NCI-H345 treated with DMSO at 0.1 percent for 48 hours (cell line): Measurements from ENCODE around the gene TADA3.

ENCODE experiments used
- DNase-seq: peaks from one replicate; lab custom pipeline; 2025; ENCODE audit not compliant: unreplicated experiment; lab: John Stamatoyannopoulos, UW

The TADA3 gene

DNA sequence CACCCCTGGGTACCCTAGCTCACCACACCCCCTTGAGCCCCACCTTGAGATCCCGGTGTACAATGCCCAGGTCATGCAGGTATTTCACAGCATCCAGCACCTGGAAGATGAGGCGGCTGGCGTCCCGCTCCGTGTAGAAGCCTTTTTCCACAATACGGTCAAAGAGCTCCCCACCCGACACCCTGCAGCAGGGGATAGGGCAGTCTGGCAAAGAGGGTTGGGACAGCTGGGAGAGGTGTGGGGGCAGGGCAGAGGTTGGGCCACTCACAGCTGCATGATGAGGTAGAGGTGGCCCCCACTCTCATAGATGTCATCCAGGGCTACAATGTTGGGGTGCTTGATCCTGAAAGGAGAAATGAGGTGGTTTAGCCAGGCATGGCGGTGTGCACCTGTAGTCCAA, 29.4 kb downstream of the TADA3 start:
- no peak for DNase-seq

DNA sequence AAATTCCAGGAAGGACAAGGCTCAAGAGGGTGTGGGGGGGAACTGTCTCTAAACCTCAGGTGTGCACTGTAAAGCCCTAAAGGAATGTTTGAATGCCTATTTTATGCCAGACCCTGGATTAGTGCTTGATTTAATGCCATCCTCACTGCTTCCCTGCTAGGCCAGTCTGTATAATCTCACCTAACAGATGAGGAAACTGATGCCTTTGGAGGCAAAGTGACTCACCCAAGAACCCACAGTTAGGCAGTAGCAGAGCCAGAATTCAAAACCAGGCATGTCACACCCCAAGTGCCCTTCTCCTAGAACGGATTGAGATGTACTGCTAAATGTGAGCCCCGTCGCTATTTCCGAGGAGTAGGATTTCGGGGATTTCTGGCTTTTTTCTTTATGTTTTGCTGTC, 30.4 kb downstream of the TADA3 start:
- no peak for DNase-seq

- DNase-seq = no peak
Observed at GRCh38 chr3:9760779-9761505, 31.3 kb downstream of the TADA3 start.

DNA sequence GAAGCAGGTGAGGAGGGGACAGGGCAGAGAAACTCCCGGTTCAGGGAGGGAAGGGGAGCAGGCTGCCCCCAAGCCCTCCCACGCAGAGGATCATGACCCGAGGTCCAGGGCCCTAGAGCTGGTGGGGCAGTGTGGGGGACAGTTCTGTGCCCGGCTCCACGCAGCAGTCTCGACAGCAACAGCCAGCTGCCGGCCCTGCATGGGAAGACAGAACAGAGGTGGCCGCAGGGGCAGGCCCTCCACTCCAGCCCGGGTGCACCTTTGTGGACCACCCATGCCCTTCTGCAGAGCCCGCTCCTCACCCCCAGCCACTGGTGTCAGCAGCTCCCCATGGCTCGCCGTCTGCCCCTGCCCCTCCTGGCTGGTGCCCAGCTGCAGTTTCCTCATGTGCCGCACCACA, 34.8 kb downstream of the TADA3 start:
- no peak for DNase-seq

DNA sequence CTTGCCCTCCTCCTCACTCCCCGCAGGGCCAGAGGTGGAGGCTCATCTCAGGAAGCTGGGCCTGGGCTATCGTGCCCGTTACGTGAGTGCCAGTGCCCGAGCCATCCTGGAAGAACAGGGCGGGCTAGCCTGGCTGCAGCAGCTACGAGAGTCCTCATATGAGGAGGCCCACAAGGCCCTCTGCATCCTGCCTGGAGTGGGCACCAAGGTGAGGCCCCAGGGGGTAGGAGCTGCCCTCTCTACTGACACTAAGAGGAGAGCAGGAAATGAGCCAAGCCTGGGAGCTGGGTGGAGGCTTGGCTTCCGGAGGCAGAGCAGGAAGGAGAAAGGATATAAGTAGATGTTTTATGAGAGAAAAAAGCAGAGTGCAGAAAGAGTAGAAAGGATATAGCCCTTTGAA, 37.6 kb downstream of the TADA3 start:
- DNase-seq = no peak

DNA sequence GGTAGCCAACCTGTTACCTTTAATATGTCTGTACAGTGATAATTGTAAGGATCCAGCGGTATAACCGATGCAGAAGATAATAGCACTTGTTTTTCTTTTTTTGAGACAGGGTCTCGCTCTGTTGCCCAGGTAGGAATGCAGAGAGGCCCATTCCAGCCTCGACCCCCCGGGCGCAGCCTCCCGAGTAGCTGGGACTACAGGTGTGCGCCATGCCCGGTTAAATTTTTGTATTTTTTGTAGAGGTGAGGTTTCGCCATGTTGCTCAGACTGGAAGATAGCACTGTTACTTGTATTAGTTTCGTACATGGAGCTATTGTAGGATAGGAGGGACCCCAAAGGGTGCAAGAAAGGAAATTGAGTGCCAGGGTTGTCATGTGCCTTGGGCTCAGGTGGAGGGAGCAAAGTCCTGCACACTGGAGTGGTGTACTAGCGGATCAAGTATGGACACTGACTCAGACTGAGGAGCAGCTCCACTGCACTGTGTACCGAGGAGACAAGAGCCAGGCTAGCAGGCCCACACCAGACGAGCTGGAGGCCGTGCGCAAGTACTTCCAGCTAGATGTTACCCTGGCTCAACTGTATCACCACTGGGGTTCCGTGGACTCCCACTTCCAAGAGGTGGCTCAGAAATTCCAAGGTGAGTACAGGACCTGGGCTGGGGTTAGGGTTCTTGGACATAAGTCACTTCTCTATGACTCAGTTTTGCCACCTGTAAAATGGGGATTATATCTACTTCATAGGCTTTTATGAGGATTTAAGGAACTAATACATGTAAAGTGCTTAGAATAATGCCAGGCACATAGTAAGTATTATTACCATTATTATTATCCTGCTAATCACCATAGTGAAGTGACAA, 41.5 kb downstream of the TADA3 start:
- no peak for DNase-seq

- DNase-seq = peak; percentile 89
Observed at GRCh38 chr3:9749645-9750555, 42.4 kb downstream of the TADA3 start, which contains the start of gene OGG1. TSS of gene OGG1 (plus strand) at chr3:9749952. CDS start at chr3:9750287, 335 bp downstream.

- no peak for DNase-seq
Observed at GRCh38 chr3:9749296-9749644, 43.0 kb downstream of the TADA3 start.

DNA sequence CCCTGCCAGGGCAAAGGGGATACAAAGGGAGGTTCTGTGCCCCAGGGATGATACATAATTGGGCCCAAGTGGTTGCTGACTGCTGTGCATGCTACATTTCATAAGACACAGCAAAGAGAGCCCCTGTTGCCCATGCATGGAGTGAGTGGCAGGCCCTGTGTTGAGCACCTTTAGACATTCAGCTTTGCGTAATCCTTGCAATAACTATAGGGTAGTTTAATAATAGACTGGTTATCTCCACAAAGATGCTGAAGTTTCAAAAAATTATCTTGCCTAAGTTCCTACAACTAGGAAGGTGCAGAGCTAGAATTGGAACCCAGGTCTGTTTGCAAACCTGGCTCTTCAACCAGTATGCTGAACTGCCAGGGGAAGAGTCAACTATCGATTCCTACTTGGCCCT, 44.2 kb downstream of the TADA3 start:
- DNase-seq = no peak

DNA sequence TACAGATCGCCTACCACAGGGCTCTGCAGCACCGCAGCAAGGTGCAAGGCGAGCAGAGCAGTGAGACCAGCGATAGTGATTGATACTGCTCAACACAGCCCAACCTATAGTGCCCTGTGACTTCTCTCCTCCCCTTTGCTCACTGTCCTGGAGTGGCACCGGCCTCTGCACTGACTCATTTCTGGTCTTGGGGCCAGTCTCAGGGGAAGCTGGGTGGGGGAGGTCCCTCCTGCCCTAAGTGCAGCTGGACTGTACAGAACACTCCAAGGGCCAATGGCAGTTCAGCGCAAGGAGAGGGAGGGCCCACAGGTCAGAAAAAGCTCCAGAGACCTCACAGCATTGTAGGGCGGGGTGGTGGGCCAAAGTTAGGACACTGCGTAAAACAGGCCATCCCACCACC, 45.0 kb downstream of the TADA3 start:
- no peak for DNase-seq

- no peak for DNase-seq
Observed at GRCh38 chr3:9746330-9746729, 45.9 kb downstream of the TADA3 start.

DNA sequence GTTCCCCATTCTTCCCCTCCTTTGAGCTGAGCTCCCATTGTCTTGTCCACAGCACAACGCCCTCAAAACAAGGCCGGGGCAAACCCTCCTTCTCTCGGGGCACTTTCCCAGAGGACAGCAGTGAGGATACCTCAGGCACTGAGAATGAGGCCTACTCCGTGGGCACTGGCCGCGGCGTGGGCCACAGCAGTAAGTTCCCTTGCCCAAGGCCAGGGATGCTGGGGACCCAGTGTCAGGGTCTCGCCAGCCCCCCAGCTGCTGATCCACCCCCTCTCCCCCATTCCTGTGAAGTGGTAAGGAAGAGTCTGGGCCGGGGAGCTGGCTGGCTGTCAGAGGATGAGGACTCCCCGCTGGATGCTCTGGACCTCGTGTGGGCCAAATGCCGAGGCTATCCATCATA, 46.8 kb downstream of the TADA3 start:
- DNase-seq = no peak

DNA sequence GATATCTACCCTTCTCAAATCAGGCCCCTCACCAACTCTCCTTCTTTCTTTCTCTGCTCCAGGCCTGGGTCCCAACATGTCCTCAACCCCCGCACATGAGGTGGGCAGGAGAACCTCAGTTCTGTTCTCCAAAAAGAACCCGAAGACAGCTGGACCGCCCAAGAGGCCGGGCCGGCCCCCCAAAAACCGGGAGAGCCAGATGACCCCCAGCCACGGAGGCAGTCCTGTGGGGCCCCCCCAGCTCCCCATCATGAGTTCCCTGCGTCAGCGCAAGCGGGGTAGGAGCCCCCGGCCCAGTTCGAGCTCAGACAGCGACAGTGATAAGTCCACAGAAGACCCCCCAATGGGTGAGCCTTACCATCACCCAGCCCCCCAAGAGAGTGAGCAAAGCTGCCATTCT, 48.1 kb downstream of the TADA3 start:
- no peak for DNase-seq

GRCh38 chr3:9743548-9743947, 48.7 kb downstream of the TADA3 start:
- no peak for DNase-seq

GRCh38 chr3:9742560-9742959, 49.7 kb downstream of the TADA3 start:
- no peak for DNase-seq

DNA sequence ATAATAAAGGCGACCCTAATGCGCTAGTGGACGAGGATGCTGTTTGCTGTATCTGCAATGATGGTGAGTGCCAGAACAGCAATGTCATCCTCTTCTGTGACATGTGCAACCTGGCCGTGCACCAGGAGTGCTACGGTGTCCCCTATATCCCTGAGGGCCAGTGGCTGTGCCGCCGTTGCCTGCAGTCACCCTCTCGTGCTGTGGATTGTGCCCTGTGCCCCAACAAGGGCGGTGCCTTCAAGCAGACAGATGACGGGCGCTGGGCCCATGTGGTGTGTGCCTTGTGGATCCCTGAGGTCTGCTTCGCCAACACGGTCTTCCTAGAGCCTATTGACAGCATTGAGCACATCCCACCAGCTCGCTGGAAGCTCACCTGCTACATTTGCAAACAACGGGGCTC, 53.1 kb downstream of the TADA3 start:
- DNase-seq = no peak

GRCh38 chr3:9736831-9737230, 55.4 kb downstream of the TADA3 start:
- DNase-seq = no peak

- DNase-seq = no peak
Observed at GRCh38 chr3:9732740-9733115, 59.5 kb downstream of the TADA3 start.

DNA sequence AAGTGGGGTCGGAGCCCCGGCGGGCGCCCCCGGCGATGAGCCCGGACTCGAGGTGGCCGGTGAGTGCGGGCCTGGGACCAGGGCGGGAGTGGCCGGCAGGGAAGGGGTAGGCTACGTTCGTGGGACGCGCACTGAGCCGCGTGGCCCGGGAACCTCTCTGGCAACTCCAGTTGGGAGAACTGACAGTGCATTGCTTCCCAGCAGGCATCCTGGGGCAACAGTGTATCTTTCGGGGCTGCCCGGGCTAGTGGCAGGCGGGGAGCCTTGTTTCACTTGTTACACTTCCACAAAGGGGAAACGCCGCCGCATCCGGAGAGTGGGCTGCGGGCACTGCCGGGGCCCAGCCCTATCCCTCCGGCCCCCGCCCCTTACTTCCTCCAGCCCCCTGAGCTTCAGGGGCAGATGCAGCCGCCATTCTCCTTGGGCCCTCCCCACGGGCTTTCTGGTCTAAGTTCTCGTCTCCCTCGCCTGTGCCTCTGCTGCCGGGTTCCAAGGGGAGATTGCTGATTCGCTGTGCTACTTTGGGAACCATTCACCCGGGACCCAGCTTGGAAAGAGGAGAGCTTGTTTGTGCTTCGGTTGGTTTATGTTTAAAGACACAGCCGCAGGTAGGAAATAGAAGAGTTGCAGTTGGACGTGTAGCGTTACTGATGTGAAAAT, 60.1 kb downstream of the TADA3 start:
- DNase-seq = no peak

GRCh38 chr3:9731206-9732079, 60.8 kb downstream of the TADA3 start, which contains the start of gene BRPF1:
TSS of gene BRPF1 (plus strand) at chr3:9731735. CDS start at chr3:9734141, 2,406 bp downstream.
- peak; percentile 78 for DNase-seq
